Neural cell (in vitro differentiated cells): Measurements from ENCODE around the gene MCAM. TPM values are rescaled to one million over a fixed set of nuclear protein-coding genes. Genes with fewer than 3 reads are reported as not detected.

Experiments
- H2AFZ ChIP-seq: fragments of 200-600, 300-800 bp; sonication (generic), shearing (Covaris generic); 2 replicates; pipeline ENCODE4 v1.6.0; 2014; ENCODE audit warnings: low read depth, mild to moderate bottlenecking, antibody characterized with exemption, low read length, moderate library complexity
- H3F3A ChIP-seq: fragments of 200-600 bp; shearing (Covaris generic); 2 replicates; pipeline ENCODE4 v1.6.1; 2016; ENCODE audit warnings: mild to moderate bottlenecking, moderate library complexity, mixed read lengths, antibody characterized with exemption, low read length; ENCODE audit not compliant: insufficient read depth, poor library complexity, severe bottlenecking
- H3K27ac ChIP-seq: fragments of 200-600, 300-800 bp; sonication (generic), shearing (Covaris generic); 2 replicates; pipeline ENCODE4 v1.5.1; 2014; ENCODE audit warnings: mild to moderate bottlenecking, low read length, moderate library complexity
- H3K27me3 ChIP-seq: fragments of 300-800, 200-600 bp; sonication (generic), shearing (Covaris generic); 2 replicates; pipeline ENCODE4 v1.6.0; 2014; ENCODE audit warnings: mild to moderate bottlenecking, low read depth, low read length, moderate library complexity; ENCODE audit not compliant: insufficient read depth
- H3K36me3 ChIP-seq: fragments of 300-800, 200-600 bp; sonication (generic), shearing (Covaris generic); 2 replicates; pipeline ENCODE4 v1.5.1; 2014; ENCODE audit warnings: mild to moderate bottlenecking, antibody characterized with exemption, low read length, moderate library complexity; ENCODE audit not compliant: insufficient read depth
- H3K4me2 ChIP-seq: fragments of 300-800, 200-600 bp; sonication (generic), shearing (Covaris generic); 2 replicates; pipeline ENCODE4 v1.6.0; 2014; ENCODE audit warnings: mild to moderate bottlenecking, low read length
- H3K4me3 ChIP-seq: fragments of 300-800, 200-600 bp; sonication (generic), shearing (Covaris generic); 2 replicates; pipeline ENCODE4 v1.5.1; 2014; ENCODE audit warnings: mild to moderate bottlenecking, low read length, moderate library complexity
- H3K79me2 ChIP-seq: fragments of 200-600 bp; shearing (Covaris generic); replicated peaks from 2 replicates; pipeline ENCODE4 v1.6.0; 2014; ENCODE audit warnings: mild to moderate bottlenecking, low read length, moderate library complexity; ENCODE audit not compliant: insufficient read depth
- H3K9ac ChIP-seq: fragments of 300-800, 200-600 bp; sonication (generic), shearing (Covaris generic); 2 replicates; pipeline ENCODE4 v1.6.1; 2016; ENCODE audit warnings: mild to moderate bottlenecking, low read length, mixed read lengths
- H3K9me2 ChIP-seq: fragments of 200-600 bp; shearing (Covaris generic); 2 replicates; pipeline ENCODE4 v1.6.1; 2016; ENCODE audit warnings: mild to moderate bottlenecking, low read length, mixed read lengths; ENCODE audit not compliant: insufficient read depth
- H3K9me3 ChIP-seq: fragments of 200-600, 300-800 bp; sonication (generic), shearing (Covaris generic); 2 replicates; pipeline ENCODE4 v1.6.1; 2016; ENCODE audit warnings: mild to moderate bottlenecking, mixed run types, low read length, moderate library complexity, mixed read lengths
- H4K20me1 ChIP-seq: fragments of 200-600 bp; shearing (Covaris generic); 2 replicates; pipeline ENCODE4 v1.6.1; 2016; ENCODE audit warnings: mild to moderate bottlenecking, mixed run types; ENCODE audit not compliant: insufficient read depth
- CTCF ChIP-seq: fragments of 450-650 bp; IDR thresholded peaks from 2 replicates; pipeline ENCODE4 v1.5.1; 2014; ENCODE audit warnings: antibody characterized with exemption, mild to moderate bottlenecking, moderate library complexity; ENCODE audit not compliant: poor library complexity, severe bottlenecking
- EP300 ChIP-seq: fragments of 450-650 bp; conservative IDR thresholded peaks from 2 replicates; pipeline ENCODE4 v1.6.1; 2014; ENCODE audit warnings: antibody characterized with exemption, mild to moderate bottlenecking, moderate library complexity; ENCODE audit not compliant: poor library complexity, severe bottlenecking
- EZH2 ChIP-seq: fragments of 200-600, 300-800 bp; shearing (Covaris generic), sonication (generic); IDR thresholded peaks from 2 replicates; pipeline ENCODE4 v1.6.1; 2014; ENCODE audit warnings: antibody characterized with exemption, low read length, borderline replicate concordance, mild to moderate bottlenecking; ENCODE audit not compliant: insufficient read depth, poor library complexity, severe bottlenecking
- MXI1 ChIP-seq: fragments of 450-650 bp; conservative IDR thresholded peaks from 2 replicates; pipeline ENCODE4 v1.6.1; 2014; ENCODE audit warnings: antibody characterized with exemption, mild to moderate bottlenecking; ENCODE audit not compliant: poor library complexity, severe bottlenecking
- POLR2AphosphoS5 ChIP-seq: IDR thresholded peaks from 2 replicates; pipeline ENCODE4 v1.6.1; 2012
- RAD21 ChIP-seq: fragments of 450-650 bp; conservative IDR thresholded peaks from 2 replicates; pipeline ENCODE4 v1.6.1; 2014; ENCODE audit warnings: antibody characterized with exemption, mild to moderate bottlenecking, moderate library complexity
- REST ChIP-seq: IDR thresholded peaks from 2 replicates; pipeline ENCODE4 v1.6.1; 2012; ENCODE audit warnings: borderline replicate concordance
- SMC3 ChIP-seq: fragments of 450-650 bp; conservative IDR thresholded peaks from 2 replicates; pipeline ENCODE4 v1.6.1; 2014; ENCODE audit warnings: antibody characterized with exemption, mild to moderate bottlenecking, moderate library complexity; ENCODE audit not compliant: poor library complexity
- TAF1 ChIP-seq: IDR thresholded peaks from 2 replicates; pipeline ENCODE4 v1.6.1; 2012; ENCODE audit warnings: low read depth
- polyA plus RNA-seq: library from polyadenylated mRNA; depleted of rRNA; stranded (reverse); fragments of >200 nt; gene quantifications from 2 replicates; pipeline ENCODE4 v1.2.3, GENCODE V29; 2014

The MCAM gene
- polyA plus RNA-seq, 1 donor from 2014 or later = 7.5 TPM

DNA sequence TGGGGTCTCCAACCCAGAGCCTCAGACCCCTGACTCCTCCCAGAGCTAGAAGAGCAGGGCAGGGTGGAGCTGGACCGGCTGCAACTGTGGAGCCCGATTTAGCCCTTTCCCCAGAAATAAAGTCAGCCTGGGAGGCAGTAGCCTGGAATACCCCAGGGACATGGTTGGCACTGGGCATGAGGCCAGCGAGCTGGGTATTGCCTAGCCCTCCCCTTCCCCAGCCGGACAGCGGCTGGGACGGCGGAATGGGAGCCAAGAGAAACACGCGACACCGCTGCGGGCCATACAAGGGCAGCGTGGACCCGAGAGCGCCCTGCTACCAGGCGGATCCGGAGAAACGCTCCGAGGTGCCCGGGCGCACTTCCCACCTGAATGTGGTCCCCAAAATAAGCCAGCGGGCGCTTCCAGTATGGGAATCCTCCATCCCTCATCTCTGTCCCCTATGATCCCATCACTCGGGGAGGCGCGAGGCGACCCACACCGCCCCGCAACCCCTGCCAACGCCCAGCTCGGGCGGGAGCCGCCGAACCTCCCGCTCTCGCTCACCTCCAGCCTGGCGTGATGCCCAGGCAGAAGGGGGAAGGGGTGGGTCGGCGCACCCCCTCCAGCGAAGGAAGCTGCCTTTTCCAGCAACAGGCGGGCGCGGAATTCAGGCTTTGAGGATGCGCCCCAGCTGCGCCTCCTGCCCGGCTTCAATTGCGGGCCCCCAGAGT, 758 bp downstream of the MCAM start:
- Histone ChIP-seq H3K9me2 (no peaks in the 10 kb centered on the region), H3K36me3 (no peaks in the 10 kb centered on the region), H3K9ac (peak overlapping the region; percentile 50), H4K20me1 (no peaks in the 10 kb centered on the region), H3K79me2 (no peaks in the 10 kb centered on the region), H3K9me3 (no peaks in the 10 kb centered on the region), H2AFZ (peak overlapping the region; percentile 33), H3F3A (no peaks in the 10 kb centered on the region), H3K4me2 (peak overlapping the region; percentile 62), H3K4me3 (peak overlapping the region; percentile 78), H3K27me3 (peaks cover 29% of the 10 kb centered on the region), H3K27ac (no peak overlapping the region)
- TF ChIP-seq POLR2AphosphoS5 = no peak
- no peak for TF ChIP-seq CTCF
- no peak for TF ChIP-seq RAD21
- TF ChIP-seq EZH2 = peak; percentile 29
- no peak for TF ChIP-seq EP300
- no peak for TF ChIP-seq TAF1

GRCh38 chr11:119315131-119316015, 1.6 kb downstream of the MCAM start:
- Histone ChIP-seq H3K27me3 (peaks cover 29% of the 10 kb centered on the region), H3K9me3 (no peaks in the 10 kb centered on the region), H3K4me3 (peak overlapping the region; percentile 78), H3K4me2 (no peak overlapping the region), H4K20me1 (no peaks in the 10 kb centered on the region), H3K79me2 (no peaks in the 10 kb centered on the region), H2AFZ (no peak overlapping the region), H3F3A (no peaks in the 10 kb centered on the region), H3K27ac (no peak overlapping the region), H3K9ac (no peak overlapping the region), H3K36me3 (no peaks in the 10 kb centered on the region), H3K9me2 (no peaks in the 10 kb centered on the region)
- TF ChIP-seq SMC3 (no peak), RAD21 (no peak), MXI1 (no peak), POLR2AphosphoS5 (no peak), REST (no peak), EP300 (no peak), EZH2 (no peak), CTCF (no peak), TAF1 (no peak)
